Heart right ventricle (tissue), 16 donors: ENCODE data around the gene TRPC1. TPM values are rescaled to one million over a fixed set of nuclear protein-coding genes. Genes with fewer than 3 reads are reported as not detected.

Source experiments
- ATAC-seq, 8 donors: fragments of 200-7000 bp; cut with Tn5 transposase; one replicate each; pipeline ENCODE4 v1.9.1; 2020; ENCODE audit warnings: mild to moderate bottlenecking in 8 of 8, moderate library complexity in 8 of 8, moderate number of reproducible peaks in 1 of 8
- DNase-seq, 2 donors: peaks; one replicate each; pipeline ENCODE4 v3.0.0-alpha.2; 2020
- H3K27ac ChIP-seq, 10 donors: fragments of 200-600 bp; sonication (generic) in 2 of 10; one replicate each; pipeline versions ENCODE4 v1.5.0 to v1.8.0; 2020 to 2022; ENCODE audit warnings: mild to moderate bottlenecking in 3 of 10
- H3K27me3 ChIP-seq, 7 donors: fragments of 200-600 bp; one replicate each; pipeline ENCODE4 v1.8.0; 2021 to 2022; ENCODE audit warnings: mild to moderate bottlenecking in 2 of 7
- H3K36me3 ChIP-seq, 9 donors: fragments of 200-600 bp; sonication (generic) in 1 of 9; one replicate each; pipeline versions ENCODE4 v1.5.0 to v1.8.0; 2020 to 2022; ENCODE audit warnings: mild to moderate bottlenecking in 2 of 9
- H3K4me1 ChIP-seq, 9 donors: fragments of 200-600 bp; sonication (generic) in 1 of 9; one replicate each; pipeline versions ENCODE4 v1.5.0 to v1.8.0; 2020 to 2022; ENCODE audit warnings: mild to moderate bottlenecking in 4 of 9
- H3K4me3 ChIP-seq, 10 donors: fragments of 200-600 bp; sonication (generic) in 2 of 10; one replicate each; pipeline versions ENCODE4 v1.5.0 to v1.8.0; 2020 to 2022; ENCODE audit warnings: mild to moderate bottlenecking in 7 of 10, moderate library complexity in 2 of 10
- H3K9me3 ChIP-seq, 11 donors: fragments of 200-600 bp in 10 of 11; sonication (generic) in 2 of 11; one replicate each; pipeline versions ENCODE4 v1.5.0 to v1.8.0; 2013 to 2022; ENCODE audit warnings: mild to moderate bottlenecking in 2 of 11, control low read depth in 1 of 11, moderate library complexity in 1 of 11
- CTCF ChIP-seq, 9 donors: fragments of 200-600 bp; sonication (generic) in 2 of 9; IDR thresholded peaks; one replicate each; pipeline versions ENCODE4 v1.5.0 to v1.8.0; 2021 to 2022; ENCODE audit warnings: antibody characterized with exemption in 9 of 9, mild to moderate bottlenecking in 5 of 9, moderate library complexity in 1 of 9
- WGBS, 2 donors: extraction: QIAGEN DNeasy Blood & Tissue Kit; methylation state at CpG; one replicate each; pipeline ENCODE4 v1.1.7; 2013; ENCODE audit warnings: inconsistent platforms in 1 of 2; 5-methylcytosine and 5-hydroxymethylcytosine counted together
- intact Hi-C, 10 donors: fragments of 100-400 bp; cut with DNase I; formaldehyde crosslinking; loops; one replicate each; pipeline versions ENCODE4 v1.11.1 to v1.14.2; 2022
- polyA plus RNA-seq, 2 donors: library from polyadenylated mRNA; stranded (reverse); fragments of 200-250 nt; gene quantifications; one replicate each; pipeline ENCODE4 v1.2.3, GENCODE V29; 2013
- total RNA-seq, 10 donors: library from RNA; stranded (reverse); fragmentation: NEBNext Ultra II Directional in 3 of 10; extraction: Animal tissue kit (Norgen Biotek cat#: 25700) in 3 of 10; gene quantifications; one replicate each; pipeline versions ENCODE4 v1.2.1 to v1.2.4, GENCODE V29; 2021 to 2023
- donor health status: Arrhythmogenic right ventricular cardiomyopathy.
- donor health status: ischemic (EF 13 %, LVEDD 7.1; RV severe dilation, severe dysfunction).
- donor health status: healthy with polysubstance abuse.
- donor health status: DM: no; HTN: yes; CAD: no.
- donor health status: DM: no; HTN: no; CAD: no.
- donor health status: ischemic (EF 25% LVEDD 6.9; RV normal size, moderate dysfunction).
- donor health status: ischemic (EF 25% LVEDD 5.7; RV mildly dilated, moderate dysfunction).
- donor health status: healthy.
- donor health status: DM: yes; HTN: yes; CAD: no.
- donor health status: Ischemic cardiomyopathy.
- donor health status: ischemic (EF 35%, LVEDD 5.7; RV mildly dilated, moderate dysfunction).
- donor health status: nonischemic (EF 11% LVEDD 7.7; RV severe dilation, severe dysfunction).
- donor health status: DM: yes; HTN: yes; CAD: no.
- donor health status: PGD.
- donor health status: ischemic (EF 29% LVEDD 5.4; RV normal size, mild dysfunction).
- donor health status: nonischemic (EF 23%, LVEDD 6.1; RV moderate dilation, normal function).

TRPC1 gene
- total and polyA plus RNA-seq, 12 donors: 2.1 to 22.4 (median 11.8) TPM

GRCh38 chr3:142779591-142779990 is 55.8 kb downstream of the TRPC1 start:
- no peak overlapping the region for H3K27ac ChIP-seq
- no peak overlapping the region for H3K4me3 ChIP-seq
- DNase-seq: no peak
- H3K36me3 ChIP-seq: peaks cover 0 to 44% (median 3%) of the 10 kb centered on the region in 9 donors
- H3K9me3 ChIP-seq: no peaks in the 10 kb centered on the region
- H3K4me1 ChIP-seq: no peaks in the 10 kb centered on the region
- no peaks in the 10 kb centered on the region for H3K27me3 ChIP-seq
- intact Hi-C loops: no loop called here
- TF ChIP-seq CTCF (IDR thresholded peaks at IDR 0.05): no peak
- ATAC-seq: no peak

- no peak overlapping the region for H3K27ac ChIP-seq
- ATAC-seq: no peak
- TF ChIP-seq CTCF (IDR thresholded peaks at IDR 0.05): no peak
- H3K27me3 ChIP-seq: no peaks in the 10 kb centered on the region
- no peak for DNase-seq
- H3K4me3 ChIP-seq: no peak overlapping the region
- peaks cover 0 to 53% (median 3%) of the 10 kb centered on the region in 9 donors for H3K36me3 ChIP-seq
- H3K9me3 ChIP-seq: no peaks in the 10 kb centered on the region
- 99 to 100% methylated on average over 2 of the region's 2 CpGs for WGBS, 2 donors
- no peaks in the 10 kb centered on the region for H3K4me1 ChIP-seq
- intact Hi-C loops: no loop called here
Observed at GRCh38 chr3:142782616-142783015, 58.8 kb downstream of the TRPC1 start.

GRCh38 chr3:142784228-142784627 is 60.4 kb downstream of the TRPC1 start:
- Histone ChIP-seq H3K27me3 (no peaks in the 10 kb centered on the region), H3K9me3 (no peaks in the 10 kb centered on the region), H3K27ac (no peak overlapping the region), H3K4me1 (no peaks in the 10 kb centered on the region), H3K4me3 (no peak overlapping the region), H3K36me3 (peaks cover 0 to 43% (median 3%) of the 10 kb centered on the region in 9 donors)
- WGBS, 2 donors: 49 to 97% methylated on average over 1 of the region's 1 CpG
- no peak for TF ChIP-seq CTCF (IDR thresholded peaks at IDR 0.05)
- DNase-seq (no peak), ATAC-seq (no peak)
- intact Hi-C loops: no loop called here

- 94 to 95% methylated on average over 4 of the region's 4 CpGs for WGBS, 2 donors
- no peaks in the 10 kb centered on the region for H3K9me3 ChIP-seq
- no peak overlapping the region for H3K27ac ChIP-seq
- ATAC-seq: no peak
- no peak overlapping the region for H3K4me3 ChIP-seq
- peaks cover 0 to 43% (median 3%) of the 10 kb centered on the region in 9 donors for H3K36me3 ChIP-seq
- H3K4me1 ChIP-seq: no peaks in the 10 kb centered on the region
- TF ChIP-seq CTCF (IDR thresholded peaks at IDR 0.05): no peak
- no peaks in the 10 kb centered on the region for H3K27me3 ChIP-seq
- DNase-seq: no peak
- intact Hi-C loops: no loop called here
Observed at GRCh38 chr3:142785996-142786395, 62.2 kb downstream of the TRPC1 start.
